Measurements from ENCODE around the gene RALGDS. TPM values are rescaled to one million over a fixed set of nuclear protein-coding genes. Genes with fewer than 3 reads are reported as not detected.

Gene RALGDS
- total RNA-seq, 1 experiment from 2014 or later, result 24.8 TPM

DNA sequence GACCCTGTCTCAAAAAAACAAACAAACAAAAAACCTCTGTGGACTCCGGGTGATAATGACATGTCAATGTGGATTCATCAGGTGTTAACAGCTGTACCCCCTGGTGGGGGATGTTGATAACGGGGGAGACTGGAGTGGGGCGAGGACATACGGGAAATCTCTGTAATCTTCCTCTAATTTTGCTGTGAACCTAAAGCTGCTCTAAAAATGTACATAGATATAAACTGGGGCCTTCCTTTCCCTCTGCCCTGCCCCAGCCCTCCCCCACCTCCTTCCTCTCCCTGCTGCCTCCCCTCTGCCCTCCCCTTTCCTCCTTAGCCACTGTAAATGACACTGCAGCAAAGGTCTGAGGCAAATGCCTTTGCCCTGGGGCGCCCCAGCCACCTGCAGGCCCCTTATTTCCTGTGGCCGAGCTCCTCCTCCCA lies 60.6 kb downstream of the RALGDS start:
- BruUV-seq (replicated peaks), result no TSS peak
- Histone ChIP-seq H3K9me2 (ENCODE audit: insufficient read depth) (no peaks in the 10 kb centered on the region), H4K20me1 (ENCODE audit: insufficient read depth) (no peaks in the 10 kb centered on the region), H3K4me2 (no peak overlapping the region), H3K4me3 (no peak overlapping the region), H3K27me3 (ENCODE audit: insufficient read depth, low read depth) (no peaks in the 10 kb centered on the region), H3K9me3 (ENCODE audit: insufficient read depth, low read depth) (no peaks in the 10 kb centered on the region), H3K36me3 (ENCODE audit: low read depth) (no peaks in the 10 kb centered on the region), H3K79me2 (ENCODE audit: low read depth) (no peaks in the 10 kb centered on the region), H3K4me1 (replicated peaks; ENCODE audit: insufficient read depth) (no peaks in the 10 kb centered on the region), H3F3A (ENCODE audit: insufficient read depth, low read depth) (no peaks in the 10 kb centered on the region; the same call in 1 of the 2 replicates), H2AFZ (no peak overlapping the region), H3K27ac (no peak overlapping the region)
- CTCF ChIA-PET, result interaction anchor here (0.6 kb wide), 1 partner anchor 36 kb away, joined by 3 read pairs; no protein-coding TSS in a partner anchor
- no peak for DNase-seq
- POLR2A ChIA-PET (ENCODE audit: unreplicated experiment), result no interaction called here
- intact Hi-C loops (cut with micrococcal nuclease; ENCODE audit: unreplicated experiment), result no loop called here
- TF ChIP-seq, protein P1, sequence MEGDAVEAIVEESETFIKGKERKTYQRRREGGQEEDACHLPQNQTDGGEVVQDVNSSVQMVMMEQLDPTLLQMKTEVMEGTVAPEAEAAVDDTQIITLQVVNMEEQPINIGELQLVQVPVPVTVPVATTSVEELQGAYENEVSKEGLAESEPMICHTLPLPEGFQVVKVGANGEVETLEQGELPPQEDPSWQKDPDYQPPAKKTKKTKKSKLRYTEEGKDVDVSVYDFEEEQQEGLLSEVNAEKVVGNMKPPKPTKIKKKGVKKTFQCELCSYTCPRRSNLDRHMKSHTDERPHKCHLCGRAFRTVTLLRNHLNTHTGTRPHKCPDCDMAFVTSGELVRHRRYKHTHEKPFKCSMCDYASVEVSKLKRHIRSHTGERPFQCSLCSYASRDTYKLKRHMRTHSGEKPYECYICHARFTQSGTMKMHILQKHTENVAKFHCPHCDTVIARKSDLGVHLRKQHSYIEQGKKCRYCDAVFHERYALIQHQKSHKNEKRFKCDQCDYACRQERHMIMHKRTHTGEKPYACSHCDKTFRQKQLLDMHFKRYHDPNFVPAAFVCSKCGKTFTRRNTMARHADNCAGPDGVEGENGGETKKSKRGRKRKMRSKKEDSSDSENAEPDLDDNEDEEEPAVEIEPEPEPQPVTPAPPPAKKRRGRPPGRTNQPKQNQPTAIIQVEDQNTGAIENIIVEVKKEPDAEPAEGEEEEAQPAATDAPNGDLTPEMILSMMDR (conservative IDR thresholded peaks at IDR 0.05), result no peak
- TF ChIP-seq EZH2 (IDR thresholded peaks at IDR 0.05; ENCODE audit: low read depth), result no peak

DNA sequence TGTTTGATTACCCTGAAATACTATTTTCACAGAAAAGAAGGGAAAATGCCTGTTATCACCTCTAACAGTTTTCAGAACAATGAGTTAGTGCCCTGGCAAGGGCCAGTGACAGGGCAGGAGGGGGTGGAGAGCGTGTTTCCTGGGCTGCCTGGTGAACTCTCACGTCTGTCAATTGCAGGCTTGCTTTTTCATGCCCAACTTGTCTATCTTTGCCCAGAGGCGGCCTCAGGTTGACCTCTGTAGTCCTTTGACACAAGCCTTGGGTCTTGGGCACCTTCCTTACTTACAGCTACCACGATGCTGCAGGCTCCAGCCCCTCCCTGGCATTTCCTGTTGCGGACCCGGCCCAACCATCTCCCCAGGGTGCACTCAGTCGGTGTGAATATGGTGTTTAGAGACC lies 61.4 kb downstream of the RALGDS start:
- POLR2A ChIA-PET (ENCODE audit: unreplicated experiment), result no interaction called here
- Histone ChIP-seq H3K27me3 (ENCODE audit: insufficient read depth, low read depth) (no peaks in the 10 kb centered on the region), H3K4me2 (no peak overlapping the region), H3K4me1 (replicated peaks; ENCODE audit: insufficient read depth) (no peaks in the 10 kb centered on the region), H4K20me1 (ENCODE audit: insufficient read depth) (no peaks in the 10 kb centered on the region), H3K9me2 (ENCODE audit: insufficient read depth) (no peaks in the 10 kb centered on the region), H3K27ac (no peak overlapping the region), H3K4me3 (no peak overlapping the region), H3K36me3 (ENCODE audit: low read depth) (no peaks in the 10 kb centered on the region), H2AFZ (no peak overlapping the region), H3K9me3 (ENCODE audit: insufficient read depth, low read depth) (no peaks in the 10 kb centered on the region), H3F3A (ENCODE audit: insufficient read depth, low read depth) (no peaks in the 10 kb centered on the region; the same call in 1 of the 2 replicates), H3K79me2 (ENCODE audit: low read depth) (no peaks in the 10 kb centered on the region)
- intact Hi-C loops (cut with micrococcal nuclease; ENCODE audit: unreplicated experiment), result no loop called here
- TF ChIP-seq, protein P1 (conservative IDR thresholded peaks at IDR 0.05), result no peak
- no peak for TF ChIP-seq EZH2 (IDR thresholded peaks at IDR 0.05; ENCODE audit: low read depth)
- CTCF ChIA-PET, result interaction anchor here (0.6 to 0.7 kb wide), 2 partner anchors 35 to 85 kb away, joined by 3 read pairs; no protein-coding TSS in a partner anchor
- DNase-seq, result no peak
- BruUV-seq (replicated peaks), result no TSS peak

GRCh38 chr9:133058550-133059320 lies 62.3 kb downstream of the RALGDS start:
- H3K4me1 ChIP-seq (replicated peaks; ENCODE audit: insufficient read depth), result no peaks in the 10 kb centered on the region
- H3K9me3 ChIP-seq (ENCODE audit: insufficient read depth, low read depth), result no peaks in the 10 kb centered on the region
- TF ChIP-seq EZH2 (IDR thresholded peaks at IDR 0.05; ENCODE audit: low read depth), result no peak
- TF ChIP-seq, protein P1 (conservative IDR thresholded peaks at IDR 0.05), result no peak
- no peak overlapping the region for H3K4me2 ChIP-seq
- H3K27ac ChIP-seq, result no peak overlapping the region
- no peak for DNase-seq
- ChIA-PET CTCF (interaction anchor here (0.7 kb wide), 1 partner anchor 86 kb away, joined by 3 read pairs; no protein-coding TSS in a partner anchor), POLR2A (ENCODE audit: unreplicated experiment) (no interaction called here)
- no peak overlapping the region for H3K4me3 ChIP-seq
- no peaks in the 10 kb centered on the region for H3K9me2 ChIP-seq (ENCODE audit: insufficient read depth)
- intact Hi-C loops (cut with micrococcal nuclease; ENCODE audit: unreplicated experiment), result no loop called here
- H3K79me2 ChIP-seq (ENCODE audit: low read depth), result no peaks in the 10 kb centered on the region
- H4K20me1 ChIP-seq (ENCODE audit: insufficient read depth), result no peaks in the 10 kb centered on the region
- no peaks in the 10 kb centered on the region; the same call in 1 of the 2 replicates for H3F3A ChIP-seq (ENCODE audit: insufficient read depth, low read depth)
- BruUV-seq (replicated peaks), result no TSS peak
- H2AFZ ChIP-seq, result no peak overlapping the region
- no peaks in the 10 kb centered on the region for H3K27me3 ChIP-seq (ENCODE audit: insufficient read depth, low read depth)
- no peaks in the 10 kb centered on the region for H3K36me3 ChIP-seq (ENCODE audit: low read depth)

Measured in PC-9 (cell line).